WTC11 (cell line): ENCODE results near the gene CIAPIN1. TPM values are rescaled to one million over a fixed set of nuclear protein-coding genes. Genes with fewer than 3 reads are reported as not detected.

Source experiments
- ATAC-seq: fragments of 200-7000 bp; cut with Tn5 transposase; 2 replicates; pipeline ENCODE4 v1.10.0; 2021; ENCODE audit warnings: mild to moderate bottlenecking, moderate library complexity
- CTCF ChIA-PET: fragments of 300-600 bp; sonication (Branson Sonifier 250); formaldehyde crosslinking; loops from one replicate; lab custom pipeline; 2021; ENCODE audit warnings: antibody characterized with exemption; lab: Charles Lee
- POLR2A ChIA-PET: fragments of 350-600 bp; sonication (Branson Sonifier 250); formaldehyde crosslinking; loops from one replicate; lab custom pipeline; 2021; ENCODE audit warnings: antibody characterized with exemption; lab: Charles Lee
- DNase-seq: peaks from one replicate; pipeline ENCODE4 v3.0.0; 2021; ENCODE audit warnings: low spot score
- H3K27ac Mint-ChIP-seq: 2 replicates; pipeline ENCODE4 v1.8.0; 2021; ENCODE audit warnings: mixed read lengths
- H3K27me3 Mint-ChIP-seq: 2 replicates; pipeline ENCODE4 v1.8.0; 2021; ENCODE audit warnings: low read depth, mild to moderate bottlenecking, moderate library complexity, mixed read lengths
- H3K36me3 Mint-ChIP-seq: 2 replicates; pipeline ENCODE4 v1.8.0; 2021; ENCODE audit warnings: mixed read lengths
- H3K4me1 Mint-ChIP-seq: 2 replicates; pipeline ENCODE4 v1.8.0; 2022; ENCODE audit warnings: mixed read lengths
- H3K4me3 Mint-ChIP-seq: 2 replicates; pipeline ENCODE4 v1.8.0; 2021; ENCODE audit warnings: mild to moderate bottlenecking, moderate library complexity, mixed read lengths
- H3K9me3 Mint-ChIP-seq: 2 replicates; pipeline ENCODE4 v1.8.0; 2021; ENCODE audit warnings: mixed read lengths
- CBFB ChIP-seq: sonication (generic); formaldehyde crosslinking; IDR thresholded peaks from 2 replicates; pipeline ENCODE4 v1.8.1; 2022; ENCODE audit warnings: mild to moderate bottlenecking, low read depth, missing genetic modification reagents
- ETV6 ChIP-seq: sonication (generic); formaldehyde crosslinking; IDR thresholded peaks from 2 replicates; pipeline ENCODE4 v1.8.1; 2022; ENCODE audit warnings: mild to moderate bottlenecking, missing genetic modification reagents
- FOXK1 ChIP-seq: sonication (generic); formaldehyde crosslinking; IDR thresholded peaks from 2 replicates; pipeline ENCODE4 v1.8.0; 2022; ENCODE audit warnings: mild to moderate bottlenecking, moderate library complexity, missing genetic modification reagents
- GABPB1 ChIP-seq: sonication (generic); formaldehyde crosslinking; IDR thresholded peaks from 2 replicates; pipeline ENCODE4 v1.8.1; 2023; ENCODE audit warnings: mild to moderate bottlenecking, missing genetic modification reagents
- GTF2I ChIP-seq: fragments of 250-450 bp; sonication (Bioruptor Pico); conservative IDR thresholded peaks from 2 replicates; pipeline ENCODE4 v1.4.0; 2021; ENCODE audit warnings: mild to moderate bottlenecking
- JUN ChIP-seq: sonication (generic); formaldehyde crosslinking; IDR thresholded peaks from 2 replicates; pipeline ENCODE4 v1.8.0; 2023; ENCODE audit warnings: mild to moderate bottlenecking, missing genetic modification reagents
- MXD4 ChIP-seq: fragments of 250-450 bp; sonication (Bioruptor Pico); IDR thresholded peaks from 2 replicates; pipeline ENCODE4 v1.8.0; 2021; ENCODE audit warnings: mild to moderate bottlenecking, moderate library complexity, borderline replicate concordance
- PRRX2 ChIP-seq: fragments of 250-450 bp; sonication (Bioruptor Pico); IDR thresholded peaks from 2 replicates; pipeline ENCODE4 v1.8.0; 2021; ENCODE audit warnings: mild to moderate bottlenecking
- SMAD3 ChIP-seq: sonication (generic); formaldehyde crosslinking; IDR thresholded peaks from 2 replicates; pipeline ENCODE4 v1.8.0; 2022; ENCODE audit warnings: missing genetic modification reagents, mild to moderate bottlenecking, borderline replicate concordance
- SP1 ChIP-seq: sonication (generic); formaldehyde crosslinking; conservative IDR thresholded peaks from 2 replicates; pipeline ENCODE4 v1.8.1; 2022; ENCODE audit warnings: missing genetic modification reagents
- ZNF232 ChIP-seq: sonication (generic); formaldehyde crosslinking; IDR thresholded peaks from 2 replicates; pipeline ENCODE4 v1.8.0; 2022; ENCODE audit warnings: mild to moderate bottlenecking, missing genetic modification reagents
- ZNF396 ChIP-seq: fragments of 250-450 bp; sonication (Bioruptor Pico); IDR thresholded peaks from 2 replicates; pipeline ENCODE4 v1.8.0; 2021; ENCODE audit warnings: mild to moderate bottlenecking, moderate library complexity, borderline replicate concordance
- ZNF423 ChIP-seq: fragments of 250-450 bp; sonication (Bioruptor Pico); IDR thresholded peaks from 2 replicates; pipeline ENCODE4 v2.1.2; 2022; ENCODE audit warnings: mild to moderate bottlenecking, moderate library complexity
- total RNA-seq: library from RNA; stranded (reverse); gene quantifications from 3 replicates; pipeline ENCODE4 v1.2.3, GENCODE V29; 2021
- TF ChIP-seq, protein P1 (sequence below): fragments of 250-450 bp; sonication (Bioruptor Pico); IDR thresholded peaks from 2 replicates; pipeline ENCODE4 v1.9.0; 2021; ENCODE audit warnings: mild to moderate bottlenecking
- TF ChIP-seq, protein P2 (sequence below): sonication (generic); formaldehyde crosslinking; IDR thresholded peaks from 2 replicates; pipeline ENCODE4 v1.8.0; 2023; ENCODE audit warnings: missing genetic modification reagents, mild to moderate bottlenecking, borderline replicate concordance
- TF ChIP-seq, protein P3 (sequence below): sonication (generic); formaldehyde crosslinking; IDR thresholded peaks from 2 replicates; pipeline ENCODE4 v1.8.1; 2022; ENCODE audit warnings: low read depth, mild to moderate bottlenecking, moderate library complexity, missing genetic modification reagents, borderline replicate concordance
- TF ChIP-seq, protein P4 (sequence below): fragments of 200-600 bp; IDR thresholded peaks from 2 replicates; pipeline ENCODE4 v1.8.0; 2022; ENCODE audit warnings: antibody characterized with exemption
- TF ChIP-seq, protein P5 (sequence below): fragments of 250-450 bp; sonication (Bioruptor Pico); IDR thresholded peaks from 2 replicates; pipeline ENCODE4 v1.8.0; 2021; ENCODE audit warnings: mild to moderate bottlenecking
- TF ChIP-seq, protein P6 (sequence below): sonication (generic); formaldehyde crosslinking; IDR thresholded peaks from 2 replicates; pipeline ENCODE4 v1.8.1; 2023; ENCODE audit warnings: mild to moderate bottlenecking, moderate library complexity, missing genetic modification reagents
- TF ChIP-seq, protein P7 (sequence below): sonication (generic); formaldehyde crosslinking; IDR thresholded peaks from 2 replicates; pipeline ENCODE4 v1.8.1; 2022; ENCODE audit warnings: low read depth, missing genetic modification reagents, borderline replicate concordance

CIAPIN1 gene
- total RNA-seq, 1 experiment from 2014 or later = 87.9 TPM

DNA sequence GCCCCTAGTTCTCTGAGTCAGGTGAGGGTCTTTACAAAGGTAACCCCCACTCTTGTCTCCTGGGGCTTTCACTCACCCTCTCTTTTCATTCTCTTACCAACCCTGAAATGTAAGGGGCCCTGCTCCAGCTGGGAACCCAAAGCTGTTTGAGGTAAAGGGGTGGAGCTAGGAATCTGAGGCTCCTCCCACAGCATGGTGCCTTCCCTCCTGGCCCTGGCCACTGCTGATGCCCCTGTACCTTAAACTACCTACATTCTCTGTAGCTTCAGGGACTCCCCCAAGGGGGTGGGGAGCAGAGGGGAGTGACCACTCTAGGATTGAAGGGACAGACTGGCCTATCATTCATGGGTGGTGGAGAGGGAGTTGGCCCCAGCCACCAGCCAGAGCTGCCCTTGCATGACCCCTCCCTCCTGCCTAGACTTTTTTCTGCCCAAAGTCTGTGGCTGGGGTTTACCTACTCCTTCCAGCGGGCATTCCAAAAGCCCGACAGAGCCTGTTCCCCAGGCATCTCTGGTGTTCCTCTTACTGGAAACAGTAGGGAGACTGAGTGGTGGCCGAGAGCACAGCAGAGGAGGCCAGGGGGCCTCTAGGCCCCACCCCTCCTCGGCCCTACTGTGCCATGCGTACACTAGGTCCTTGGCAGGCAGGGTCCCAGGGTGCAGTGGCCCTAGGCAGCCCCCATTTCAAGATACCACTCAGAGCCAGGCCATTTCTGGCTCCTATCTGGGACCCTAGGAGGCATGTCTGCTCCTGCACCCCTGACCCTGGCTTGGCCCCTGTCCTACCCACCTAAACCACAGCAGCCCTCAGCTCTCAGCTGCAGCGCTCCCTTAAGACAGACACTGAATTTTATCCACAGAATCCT lies 29.6 kb upstream of the CIAPIN1 start:
- no peaks in the 10 kb centered on the region for H3K9me3 Mint-ChIP-seq
- ATAC-seq (peak; percentile 2; the same call in 1 of the 2 replicates), DNase-seq (peak; percentile 62)
- ChIA-PET POLR2A (interaction anchor here (1.6 kb wide), 1 partner anchor 10 kb away, joined by 7 read pairs; the partner anchor contains the start of gene DOK4), CTCF (interaction anchor here (0.6 to 8.2 kb wide), 16 partner anchors 11 to 155 kb away, joined by 3 to 80 read pairs (median 6); partner anchors contain the start of genes CCDC102A, CIAPIN1, COQ9 and POLR2C)
- TF ChIP-seq GABPB1 (no peak), JUN (no peak), ETV6 (no peak), ZNF232 (CRISPR knock-in tag) (no peak), FOXK1 (CRISPR knock-in tag) (no peak), GTF2I (CRISPR knock-in tag) (no peak), CBFB (no peak), ZNF396 (CRISPR knock-in tag) (no peak), ZNF423 (CRISPR knock-in tag) (no peak), MXD4 (CRISPR knock-in tag) (no peak)
- TF ChIP-seq, protein P1, sequence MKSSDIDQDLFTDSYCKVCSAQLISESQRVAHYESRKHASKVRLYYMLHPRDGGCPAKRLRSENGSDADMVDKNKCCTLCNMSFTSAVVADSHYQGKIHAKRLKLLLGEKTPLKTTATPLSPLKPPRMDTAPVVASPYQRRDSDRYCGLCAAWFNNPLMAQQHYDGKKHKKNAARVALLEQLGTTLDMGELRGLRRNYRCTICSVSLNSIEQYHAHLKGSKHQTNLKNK (CRISPR knock-in tag) = no peak
- TF ChIP-seq, protein P2, sequence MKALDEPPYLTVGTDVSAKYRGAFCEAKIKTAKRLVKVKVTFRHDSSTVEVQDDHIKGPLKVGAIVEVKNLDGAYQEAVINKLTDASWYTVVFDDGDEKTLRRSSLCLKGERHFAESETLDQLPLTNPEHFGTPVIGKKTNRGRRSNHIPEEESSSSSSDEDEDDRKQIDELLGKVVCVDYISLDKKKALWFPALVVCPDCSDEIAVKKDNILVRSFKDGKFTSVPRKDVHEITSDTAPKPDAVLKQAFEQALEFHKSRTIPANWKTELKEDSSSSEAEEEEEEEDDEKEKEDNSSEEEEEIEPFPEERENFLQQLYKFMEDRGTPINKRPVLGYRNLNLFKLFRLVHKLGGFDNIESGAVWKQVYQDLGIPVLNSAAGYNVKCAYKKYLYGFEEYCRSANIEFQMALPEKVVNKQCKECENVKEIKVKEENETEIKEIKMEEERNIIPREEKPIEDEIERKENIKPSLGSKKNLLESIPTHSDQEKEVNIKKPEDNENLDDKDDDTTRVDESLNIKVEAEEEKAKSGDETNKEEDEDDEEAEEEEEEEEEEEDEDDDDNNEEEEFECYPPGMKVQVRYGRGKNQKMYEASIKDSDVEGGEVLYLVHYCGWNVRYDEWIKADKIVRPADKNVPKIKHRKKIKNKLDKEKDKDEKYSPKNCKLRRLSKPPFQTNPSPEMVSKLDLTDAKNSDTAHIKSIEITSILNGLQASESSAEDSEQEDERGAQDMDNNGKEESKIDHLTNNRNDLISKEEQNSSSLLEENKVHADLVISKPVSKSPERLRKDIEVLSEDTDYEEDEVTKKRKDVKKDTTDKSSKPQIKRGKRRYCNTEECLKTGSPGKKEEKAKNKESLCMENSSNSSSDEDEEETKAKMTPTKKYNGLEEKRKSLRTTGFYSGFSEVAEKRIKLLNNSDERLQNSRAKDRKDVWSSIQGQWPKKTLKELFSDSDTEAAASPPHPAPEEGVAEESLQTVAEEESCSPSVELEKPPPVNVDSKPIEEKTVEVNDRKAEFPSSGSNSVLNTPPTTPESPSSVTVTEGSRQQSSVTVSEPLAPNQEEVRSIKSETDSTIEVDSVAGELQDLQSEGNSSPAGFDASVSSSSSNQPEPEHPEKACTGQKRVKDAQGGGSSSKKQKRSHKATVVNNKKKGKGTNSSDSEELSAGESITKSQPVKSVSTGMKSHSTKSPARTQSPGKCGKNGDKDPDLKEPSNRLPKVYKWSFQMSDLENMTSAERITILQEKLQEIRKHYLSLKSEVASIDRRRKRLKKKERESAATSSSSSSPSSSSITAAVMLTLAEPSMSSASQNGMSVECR = no peak
- TF ChIP-seq, protein P3, sequence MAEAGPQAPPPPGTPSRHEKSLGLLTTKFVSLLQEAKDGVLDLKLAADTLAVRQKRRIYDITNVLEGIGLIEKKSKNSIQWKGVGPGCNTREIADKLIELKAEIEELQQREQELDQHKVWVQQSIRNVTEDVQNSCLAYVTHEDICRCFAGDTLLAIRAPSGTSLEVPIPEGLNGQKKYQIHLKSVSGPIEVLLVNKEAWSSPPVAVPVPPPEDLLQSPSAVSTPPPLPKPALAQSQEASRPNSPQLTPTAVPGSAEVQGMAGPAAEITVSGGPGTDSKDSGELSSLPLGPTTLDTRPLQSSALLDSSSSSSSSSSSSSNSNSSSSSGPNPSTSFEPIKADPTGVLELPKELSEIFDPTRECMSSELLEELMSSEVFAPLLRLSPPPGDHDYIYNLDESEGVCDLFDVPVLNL = no peak
- no peak overlapping the region for H3K4me3 Mint-ChIP-seq
- 0 out of 2 replicates have a peak, but pooled peaks cover 6% of the 10 kb centered on the region for H3K36me3 Mint-ChIP-seq
- H3K27ac Mint-ChIP-seq = no peak overlapping the region; the same call in 1 of the 2 replicates
- H3K4me1 Mint-ChIP-seq = peaks cover 67% of the 10 kb centered on the region
- peaks cover 6% of the 10 kb centered on the region for H3K27me3 Mint-ChIP-seq

DNA sequence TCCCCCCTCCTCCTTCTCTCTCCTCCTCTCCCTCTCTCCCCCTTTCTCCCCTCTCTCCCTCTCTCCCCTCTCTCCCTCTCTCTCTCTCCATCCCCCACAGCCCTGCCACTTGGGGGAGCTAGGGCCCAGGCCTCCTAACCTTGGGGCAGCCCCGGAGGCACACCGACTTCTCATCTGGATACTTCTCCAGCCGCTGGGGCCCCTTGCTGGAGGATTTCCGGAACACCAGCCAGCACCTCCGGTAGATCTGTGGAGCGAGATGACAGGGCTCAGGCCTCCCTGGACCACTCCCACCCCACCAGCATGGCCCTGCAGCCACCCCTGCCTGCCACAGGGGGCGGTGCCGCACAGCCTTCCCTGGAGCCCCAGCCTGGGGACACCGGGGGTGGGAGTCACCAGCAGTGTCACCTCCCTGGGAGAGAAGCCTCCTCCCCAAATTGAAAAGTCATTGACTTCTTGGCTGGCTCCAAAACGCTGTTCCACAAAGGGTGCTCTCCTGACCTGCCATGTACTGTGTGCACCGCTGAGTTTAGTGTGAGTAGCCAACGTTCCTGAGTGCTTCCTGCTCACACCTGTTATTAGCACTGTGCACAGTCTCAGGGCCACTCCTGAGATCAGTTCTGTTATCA lies 28.6 kb upstream of the CIAPIN1 start:
- DNase-seq (peak; percentile 95), ATAC-seq (peak; percentile 81)
- H3K9me3 Mint-ChIP-seq = no peaks in the 10 kb centered on the region
- peaks cover 11% of the 10 kb centered on the region for H3K36me3 Mint-ChIP-seq
- peaks cover 6% of the 10 kb centered on the region for H3K27me3 Mint-ChIP-seq
- H3K27ac Mint-ChIP-seq = peak overlapping the region; percentile 27; the same call in 1 of the 2 replicates
- H3K4me1 Mint-ChIP-seq = peaks cover 75% of the 10 kb centered on the region
- peak overlapping the region; percentile 43; the same call in 1 of the 2 replicates for H3K4me3 Mint-ChIP-seq
- POLR2A ChIA-PET = interaction anchor here (1.6 kb wide), 1 partner anchor 11 kb away, joined by 7 read pairs; the partner anchor contains the start of gene DOK4
- CTCF ChIA-PET = interaction anchor here (0.7 to 8.2 kb wide), 14 partner anchors 11 to 176 kb away, joined by 3 to 80 read pairs (median 4); partner anchors contain the start of gene POLR2C
- peak; percentile 61; the same call in 1 of the 2 replicates for TF ChIP-seq SMAD3 (CRISPR knock-in tag)
- TF ChIP-seq, protein P4, sequence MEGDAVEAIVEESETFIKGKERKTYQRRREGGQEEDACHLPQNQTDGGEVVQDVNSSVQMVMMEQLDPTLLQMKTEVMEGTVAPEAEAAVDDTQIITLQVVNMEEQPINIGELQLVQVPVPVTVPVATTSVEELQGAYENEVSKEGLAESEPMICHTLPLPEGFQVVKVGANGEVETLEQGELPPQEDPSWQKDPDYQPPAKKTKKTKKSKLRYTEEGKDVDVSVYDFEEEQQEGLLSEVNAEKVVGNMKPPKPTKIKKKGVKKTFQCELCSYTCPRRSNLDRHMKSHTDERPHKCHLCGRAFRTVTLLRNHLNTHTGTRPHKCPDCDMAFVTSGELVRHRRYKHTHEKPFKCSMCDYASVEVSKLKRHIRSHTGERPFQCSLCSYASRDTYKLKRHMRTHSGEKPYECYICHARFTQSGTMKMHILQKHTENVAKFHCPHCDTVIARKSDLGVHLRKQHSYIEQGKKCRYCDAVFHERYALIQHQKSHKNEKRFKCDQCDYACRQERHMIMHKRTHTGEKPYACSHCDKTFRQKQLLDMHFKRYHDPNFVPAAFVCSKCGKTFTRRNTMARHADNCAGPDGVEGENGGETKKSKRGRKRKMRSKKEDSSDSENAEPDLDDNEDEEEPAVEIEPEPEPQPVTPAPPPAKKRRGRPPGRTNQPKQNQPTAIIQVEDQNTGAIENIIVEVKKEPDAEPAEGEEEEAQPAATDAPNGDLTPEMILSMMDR = peak; percentile 72
- TF ChIP-seq MXD4 (CRISPR knock-in tag) = no peak
- TF ChIP-seq, protein P5, sequence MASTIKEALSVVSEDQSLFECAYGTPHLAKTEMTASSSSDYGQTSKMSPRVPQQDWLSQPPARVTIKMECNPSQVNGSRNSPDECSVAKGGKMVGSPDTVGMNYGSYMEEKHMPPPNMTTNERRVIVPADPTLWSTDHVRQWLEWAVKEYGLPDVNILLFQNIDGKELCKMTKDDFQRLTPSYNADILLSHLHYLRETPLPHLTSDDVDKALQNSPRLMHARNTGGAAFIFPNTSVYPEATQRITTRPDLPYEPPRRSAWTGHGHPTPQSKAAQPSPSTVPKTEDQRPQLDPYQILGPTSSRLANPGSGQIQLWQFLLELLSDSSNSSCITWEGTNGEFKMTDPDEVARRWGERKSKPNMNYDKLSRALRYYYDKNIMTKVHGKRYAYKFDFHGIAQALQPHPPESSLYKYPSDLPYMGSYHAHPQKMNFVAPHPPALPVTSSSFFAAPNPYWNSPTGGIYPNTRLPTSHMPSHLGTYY (CRISPR knock-in tag) = no peak
- TF ChIP-seq, protein P6, sequence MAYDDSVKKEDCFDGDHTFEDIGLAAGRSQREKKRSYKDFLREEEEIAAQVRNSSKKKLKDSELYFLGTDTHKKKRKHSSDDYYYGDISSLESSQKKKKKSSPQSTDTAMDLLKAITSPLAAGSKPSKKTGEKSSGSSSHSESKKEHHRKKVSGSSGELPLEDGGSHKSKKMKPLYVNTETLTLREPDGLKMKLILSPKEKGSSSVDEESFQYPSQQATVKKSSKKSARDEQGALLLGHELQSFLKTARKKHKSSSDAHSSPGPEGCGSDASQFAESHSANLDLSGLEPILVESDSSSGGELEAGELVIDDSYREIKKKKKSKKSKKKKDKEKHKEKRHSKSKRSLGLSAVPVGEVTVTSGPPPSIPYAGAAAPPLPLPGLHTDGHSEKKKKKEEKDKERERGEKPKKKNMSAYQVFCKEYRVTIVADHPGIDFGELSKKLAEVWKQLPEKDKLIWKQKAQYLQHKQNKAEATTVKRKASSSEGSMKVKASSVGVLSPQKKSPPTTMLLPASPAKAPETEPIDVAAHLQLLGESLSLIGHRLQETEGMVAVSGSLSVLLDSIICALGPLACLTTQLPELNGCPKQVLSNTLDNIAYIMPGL (CRISPR knock-in tag) = peak; percentile 66; the same call in 1 of the 2 replicates
- TF ChIP-seq SP1 (CRISPR knock-in tag) = 0 out of 2 replicates have a peak, but pooled peaks have one; percentile 36
- TF ChIP-seq, protein P7, sequence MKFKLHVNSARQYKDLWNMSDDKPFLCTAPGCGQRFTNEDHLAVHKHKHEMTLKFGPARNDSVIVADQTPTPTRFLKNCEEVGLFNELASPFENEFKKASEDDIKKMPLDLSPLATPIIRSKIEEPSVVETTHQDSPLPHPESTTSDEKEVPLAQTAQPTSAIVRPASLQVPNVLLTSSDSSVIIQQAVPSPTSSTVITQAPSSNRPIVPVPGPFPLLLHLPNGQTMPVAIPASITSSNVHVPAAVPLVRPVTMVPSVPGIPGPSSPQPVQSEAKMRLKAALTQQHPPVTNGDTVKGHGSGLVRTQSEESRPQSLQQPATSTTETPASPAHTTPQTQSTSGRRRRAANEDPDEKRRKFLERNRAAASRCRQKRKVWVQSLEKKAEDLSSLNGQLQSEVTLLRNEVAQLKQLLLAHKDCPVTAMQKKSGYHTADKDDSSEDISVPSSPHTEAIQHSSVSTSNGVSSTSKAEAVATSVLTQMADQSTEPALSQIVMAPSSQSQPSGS (CRISPR knock-in tag) = no peak
- no peak for TF ChIP-seq PRRX2 (CRISPR knock-in tag)
